DOHH2 (cell line): Measurements from ENCODE around the gene NPM1.

ENCODE experiments used
- H3F3A ChIP-seq: fragments of 200-600 bp; sonication (generic), shearing (Covaris generic); 2 replicates; pipeline ENCODE4 v1.6.0; 2016; ENCODE audit warnings: antibody characterized with exemption, mild to moderate bottlenecking; ENCODE audit not compliant: control insufficient read depth, insufficient read depth
- H3K27ac ChIP-seq: fragments of 200-600 bp; sonication (generic); 2 replicates; pipeline ENCODE4 v1.5.1; 2014; ENCODE audit warnings: low read depth, mild to moderate bottlenecking, low read length, moderate library complexity
- H3K27me3 ChIP-seq: fragments of 200-600 bp; sonication (generic); 2 replicates; pipeline ENCODE4 v1.6.1; 2014; ENCODE audit warnings: mild to moderate bottlenecking, low read length, mixed read lengths; ENCODE audit not compliant: control insufficient read depth
- H3K36me3 ChIP-seq: fragments of 200-600 bp; sonication (generic); 2 replicates; pipeline ENCODE4 v1.6.1; 2014; ENCODE audit warnings: mild to moderate bottlenecking, low read length, moderate library complexity, mixed read lengths; ENCODE audit not compliant: control insufficient read depth
- H3K4me1 ChIP-seq: fragments of 200-600 bp; sonication (generic); 2 replicates; pipeline ENCODE4 v1.6.1; 2014; ENCODE audit warnings: mild to moderate bottlenecking, low read length, mixed read lengths; ENCODE audit not compliant: control insufficient read depth
- H3K4me2 ChIP-seq: fragments of 200-600 bp; sonication (generic); 2 replicates; pipeline ENCODE4 v1.6.0; 2014; ENCODE audit warnings: mild to moderate bottlenecking, low read length, moderate library complexity
- H3K4me3 ChIP-seq: fragments of 200-600 bp; sonication (generic); 2 replicates; pipeline ENCODE4 v1.5.1; 2014; ENCODE audit warnings: mild to moderate bottlenecking, low read length, mixed read lengths
- H3K79me2 ChIP-seq: fragments of 200-600 bp; sonication (generic); 2 replicates; pipeline ENCODE4 v1.6.1; 2014; ENCODE audit warnings: mild to moderate bottlenecking, low read length, mixed read lengths; ENCODE audit not compliant: control insufficient read depth
- H3K9me2 ChIP-seq: fragments of 200-600 bp; sonication (generic); replicated peaks from 2 replicates; pipeline ENCODE4 v1.6.1; 2014; ENCODE audit warnings: mild to moderate bottlenecking, low read length, mixed read lengths; ENCODE audit not compliant: control insufficient read depth
- H3K9me3 ChIP-seq: fragments of 200-600 bp; sonication (generic); 2 replicates; pipeline ENCODE4 v1.6.1; 2014; ENCODE audit warnings: antibody characterized with exemption, low read length, mixed read lengths; ENCODE audit not compliant: control insufficient read depth, insufficient read depth
- H4K20me1 ChIP-seq: fragments of 200-600 bp; sonication (generic); 2 replicates; pipeline ENCODE4 v1.6.0; 2014; ENCODE audit warnings: low read depth, mild to moderate bottlenecking, antibody characterized with exemption, low read length, moderate library complexity; ENCODE audit not compliant: control insufficient read depth, insufficient read depth
- CTCF ChIP-seq: fragments of 200-600 bp; sonication (generic); IDR thresholded peaks from one replicate; pipeline ENCODE4 v1.5.1; 2014; ENCODE audit warnings: antibody characterized with exemption, mild to moderate bottlenecking, low read depth, low read length; ENCODE audit not compliant: poor library complexity, severe bottlenecking
- EZH2phosphoT487 ChIP-seq: fragments of 200-600 bp; sonication (generic); IDR thresholded peaks from 2 replicates; pipeline ENCODE4 v1.6.1; 2017; ENCODE audit warnings: borderline replicate concordance, mild to moderate bottlenecking, antibody characterized with exemption, low read length, moderate library complexity, mixed read lengths

The NPM1 gene

DNA sequence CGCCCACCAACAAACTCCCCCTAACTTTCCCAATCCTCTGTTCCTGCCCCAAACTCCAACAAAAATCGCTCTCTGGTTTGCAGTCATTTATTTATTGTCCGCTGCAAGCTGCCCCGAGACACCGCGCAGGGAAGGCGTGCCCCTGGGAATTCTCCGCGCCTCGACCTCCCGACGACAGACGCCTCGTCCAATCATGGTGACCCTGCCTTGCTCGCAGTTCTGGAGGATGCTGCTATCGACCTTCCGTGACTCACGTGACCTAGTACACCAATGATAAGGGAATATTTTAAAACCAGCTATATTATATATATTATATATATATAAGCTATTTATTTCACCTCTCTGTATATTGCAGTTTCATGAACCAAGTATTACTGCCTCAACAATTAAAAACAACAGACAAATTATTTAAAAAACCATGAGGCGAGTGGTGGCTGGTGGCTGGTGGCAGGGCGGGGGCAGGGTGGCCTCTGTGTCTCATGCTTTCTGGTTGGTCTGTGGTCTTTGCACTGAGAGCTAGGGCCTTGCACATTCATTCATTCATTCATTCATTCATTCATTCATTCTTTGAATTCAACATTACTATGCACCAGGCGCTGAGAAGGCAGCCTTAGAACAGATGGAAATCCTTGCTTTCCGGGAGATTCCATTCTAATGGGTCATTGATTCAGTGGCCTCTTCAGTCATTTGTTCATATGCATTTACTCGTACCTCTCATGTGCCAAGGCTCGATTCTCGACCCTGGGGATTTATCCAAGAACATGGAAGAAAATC lies 69.7 kb downstream of the NPM1 start:
- no peaks in the 10 kb centered on the region for H4K20me1 ChIP-seq
- H3F3A ChIP-seq, result no peaks in the 10 kb centered on the region
- no peaks in the 10 kb centered on the region for H3K4me1 ChIP-seq
- no peak overlapping the region for H3K27ac ChIP-seq
- H3K4me3 ChIP-seq, result no peak overlapping the region
- no peaks in the 10 kb centered on the region for H3K27me3 ChIP-seq
- no peaks in the 10 kb centered on the region for H3K9me2 ChIP-seq
- H3K36me3 ChIP-seq, result no peaks in the 10 kb centered on the region
- H3K9me3 ChIP-seq, result no peaks in the 10 kb centered on the region
- H3K4me2 ChIP-seq, result no peak overlapping the region
- TF ChIP-seq EZH2phosphoT487 (no peak), CTCF (no peak)
- H3K79me2 ChIP-seq, result no peaks in the 10 kb centered on the region

GRCh38 chr5:171459839-171460238 lies 72.2 kb downstream of the NPM1 start:
- H3K36me3 ChIP-seq, result no peaks in the 10 kb centered on the region
- H3K9me3 ChIP-seq, result no peaks in the 10 kb centered on the region

More at GRCh38 chr5:171459839-171460238, 72.2 kb downstream of the NPM1 start:
- Histone ChIP-seq H3F3A (no peaks in the 10 kb centered on the region), H3K9me2 (no peaks in the 10 kb centered on the region), H3K4me3 (no peak overlapping the region), H3K79me2 (no peaks in the 10 kb centered on the region), H3K4me1 (no peaks in the 10 kb centered on the region), H3K27ac (no peak overlapping the region), H3K27me3 (no peaks in the 10 kb centered on the region), H3K4me2 (no peak overlapping the region), H4K20me1 (no peaks in the 10 kb centered on the region)
- no peak for TF ChIP-seq CTCF
- no peak for TF ChIP-seq EZH2phosphoT487
